ENCODE data around the gene ICA1. TPM values are rescaled to one million over a fixed set of nuclear protein-coding genes. Genes with fewer than 3 reads are reported as not detected.

ICA1 gene
- total and polyA plus RNA-seq, 4 donors = 16.5 to 54.6 (median 30.8) TPM

DNA sequence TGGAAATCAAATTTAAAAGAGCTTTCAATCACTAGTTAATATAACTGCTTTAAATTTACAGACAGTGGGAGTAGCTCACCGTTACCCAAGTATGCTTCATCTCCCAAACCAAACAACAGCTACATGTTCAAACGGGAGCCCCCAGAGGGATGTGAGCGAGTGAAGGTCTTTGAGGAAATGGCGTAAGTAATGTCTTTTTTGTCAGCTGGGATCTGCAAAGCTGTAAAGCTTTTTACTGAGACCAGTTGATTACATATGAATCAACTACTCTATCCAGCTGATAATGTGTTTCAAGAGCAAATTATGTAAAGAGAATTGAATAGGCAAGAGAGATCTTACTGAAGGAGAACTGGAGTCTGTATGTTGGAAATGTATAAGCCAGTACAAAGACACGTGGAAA lies 177.1 kb downstream of the ICA1 start:
- Histone ChIP-seq H3K27me3 (ENCODE audit: control insufficient read depth in 3 of 3, insufficient read depth in 3 of 3, low read length in 2 of 3) (no peaks in the 10 kb centered on the region), H3K9ac (ENCODE audit: insufficient read depth in 1 of 2, low read length in 2 of 2) (no peak overlapping the region), H3K9me3 (ENCODE audit: control insufficient read depth in 4 of 4, insufficient read depth in 3 of 4, low read length in 3 of 4) (no peaks in the 10 kb centered on the region), H3K27ac (ENCODE audit: low read depth in 1 of 2, low read length in 1 of 2) (no peak overlapping the region), H3K36me3 (ENCODE audit: control insufficient read depth in 4 of 4, insufficient read depth in 4 of 4, low read length in 4 of 4) (peaks cover 0 to 5% (median 1%) of the 10 kb centered on the region in 4 donors), H3K4me3 (no peak overlapping the region), H3K4me1 (ENCODE audit: control insufficient read depth in 5 of 5, insufficient read depth in 5 of 5, low read length in 5 of 5) (no peaks in the 10 kb centered on the region)
- no peak for ATAC-seq (ENCODE audit: insufficient read depth, low FRiP score)
- TF ChIP-seq, protein P1, sequence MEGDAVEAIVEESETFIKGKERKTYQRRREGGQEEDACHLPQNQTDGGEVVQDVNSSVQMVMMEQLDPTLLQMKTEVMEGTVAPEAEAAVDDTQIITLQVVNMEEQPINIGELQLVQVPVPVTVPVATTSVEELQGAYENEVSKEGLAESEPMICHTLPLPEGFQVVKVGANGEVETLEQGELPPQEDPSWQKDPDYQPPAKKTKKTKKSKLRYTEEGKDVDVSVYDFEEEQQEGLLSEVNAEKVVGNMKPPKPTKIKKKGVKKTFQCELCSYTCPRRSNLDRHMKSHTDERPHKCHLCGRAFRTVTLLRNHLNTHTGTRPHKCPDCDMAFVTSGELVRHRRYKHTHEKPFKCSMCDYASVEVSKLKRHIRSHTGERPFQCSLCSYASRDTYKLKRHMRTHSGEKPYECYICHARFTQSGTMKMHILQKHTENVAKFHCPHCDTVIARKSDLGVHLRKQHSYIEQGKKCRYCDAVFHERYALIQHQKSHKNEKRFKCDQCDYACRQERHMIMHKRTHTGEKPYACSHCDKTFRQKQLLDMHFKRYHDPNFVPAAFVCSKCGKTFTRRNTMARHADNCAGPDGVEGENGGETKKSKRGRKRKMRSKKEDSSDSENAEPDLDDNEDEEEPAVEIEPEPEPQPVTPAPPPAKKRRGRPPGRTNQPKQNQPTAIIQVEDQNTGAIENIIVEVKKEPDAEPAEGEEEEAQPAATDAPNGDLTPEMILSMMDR (IDR thresholded peaks at IDR 0.05; ENCODE audit: control extremely low read depth, extremely low read depth) = no peak
- DNase-seq = no peak
- 82 to 88% methylated on average over 5 of the region's 5 CpGs for WGBS, 2 donors

DNA sequence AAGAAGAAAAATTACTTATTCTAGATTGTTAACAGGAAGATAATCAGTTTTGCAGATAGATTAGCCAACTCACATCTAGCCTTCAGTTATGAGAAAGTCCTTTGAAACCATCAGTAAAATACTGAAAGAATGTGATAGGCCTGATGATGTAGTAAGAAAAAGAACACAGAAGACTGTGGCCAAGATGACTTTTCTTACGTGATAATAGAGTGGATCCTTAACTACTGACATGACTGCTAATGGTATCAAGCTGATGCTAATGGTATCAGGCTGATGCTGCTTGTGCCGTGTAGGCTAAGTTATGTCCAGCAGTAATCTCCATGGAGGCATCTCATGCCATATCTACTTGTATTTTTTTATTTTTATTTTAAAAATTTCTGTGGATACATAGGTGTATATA lies 179.2 kb downstream of the ICA1 start:
- 96 to 99% methylated on average over 2 of the region's 2 CpGs for WGBS, 2 donors
- H3K36me3 ChIP-seq (ENCODE audit: control insufficient read depth in 4 of 4, insufficient read depth in 4 of 4, low read length in 4 of 4) = peaks cover 0 to 5% (median 1%) of the 10 kb centered on the region in 4 donors
- ATAC-seq (ENCODE audit: insufficient read depth, low FRiP score) = no peak

DNA sequence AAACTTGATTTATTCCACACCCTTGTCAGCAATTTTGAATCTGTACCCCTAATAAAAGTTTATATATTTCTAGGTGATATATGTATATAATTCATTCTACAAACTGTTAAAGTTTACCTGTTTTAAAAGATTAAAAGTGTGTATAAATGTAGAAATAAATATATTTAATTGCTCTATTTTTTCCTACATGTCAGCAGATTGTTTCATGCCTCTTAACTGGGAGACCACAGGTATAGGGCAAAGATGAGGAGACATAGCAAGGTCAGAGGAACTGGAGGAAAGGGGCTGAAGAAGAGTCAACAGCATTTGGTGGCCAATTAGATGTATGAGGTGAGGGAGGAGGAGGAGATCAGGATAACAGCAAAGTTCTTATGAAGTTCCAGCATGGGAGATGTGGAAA lies 183.5 kb downstream of the ICA1 start:
- no peaks in the 10 kb centered on the region for H3K36me3 ChIP-seq (ENCODE audit: control insufficient read depth in 4 of 4, insufficient read depth in 4 of 4, low read length in 4 of 4)
- H3K9ac ChIP-seq (ENCODE audit: insufficient read depth in 1 of 2, low read length in 2 of 2) = no peak overlapping the region
- DNase-seq = no peak
- H3K27me3 ChIP-seq (ENCODE audit: control insufficient read depth in 3 of 3, insufficient read depth in 3 of 3, low read length in 2 of 3) = no peaks in the 10 kb centered on the region
- TF ChIP-seq, protein P1 (IDR thresholded peaks at IDR 0.05; ENCODE audit: control extremely low read depth, extremely low read depth) = no peak
- no peak overlapping the region for H3K4me3 ChIP-seq
- no peaks in the 10 kb centered on the region for H3K9me3 ChIP-seq (ENCODE audit: control insufficient read depth in 4 of 4, insufficient read depth in 3 of 4, low read length in 3 of 4)
- no peak for ATAC-seq (ENCODE audit: insufficient read depth, low FRiP score)
- H3K4me1 ChIP-seq (ENCODE audit: control insufficient read depth in 5 of 5, insufficient read depth in 5 of 5, low read length in 5 of 5) = no peaks in the 10 kb centered on the region
- no peak overlapping the region for H3K27ac ChIP-seq (ENCODE audit: low read depth in 1 of 2, low read length in 1 of 2)

More for the DNA sequence above, 179.2 kb downstream of the ICA1 start:
- TF ChIP-seq, protein P1 (IDR thresholded peaks at IDR 0.05; ENCODE audit: control extremely low read depth, extremely low read depth) = no peak
- DNase-seq = no peak
- Histone ChIP-seq H3K27me3 (ENCODE audit: control insufficient read depth in 3 of 3, insufficient read depth in 3 of 3, low read length in 2 of 3) (no peaks in the 10 kb centered on the region), H3K27ac (ENCODE audit: low read depth in 1 of 2, low read length in 1 of 2) (no peak overlapping the region), H3K9me3 (ENCODE audit: control insufficient read depth in 4 of 4, insufficient read depth in 3 of 4, low read length in 3 of 4) (no peaks in the 10 kb centered on the region), H3K4me1 (ENCODE audit: control insufficient read depth in 5 of 5, insufficient read depth in 5 of 5, low read length in 5 of 5) (no peaks in the 10 kb centered on the region), H3K4me3 (no peak overlapping the region), H3K9ac (ENCODE audit: insufficient read depth in 1 of 2, low read length in 2 of 2) (no peak overlapping the region)
